NCI-H526 treated with DMSO at 0.1 percent for 48 hours (cell line): ENCODE measurements around the gene HAUS1.

Experiments
- DNase-seq: peaks from one replicate; lab custom pipeline; 2025; lab: John Stamatoyannopoulos, UW

HAUS1 gene, protein sequence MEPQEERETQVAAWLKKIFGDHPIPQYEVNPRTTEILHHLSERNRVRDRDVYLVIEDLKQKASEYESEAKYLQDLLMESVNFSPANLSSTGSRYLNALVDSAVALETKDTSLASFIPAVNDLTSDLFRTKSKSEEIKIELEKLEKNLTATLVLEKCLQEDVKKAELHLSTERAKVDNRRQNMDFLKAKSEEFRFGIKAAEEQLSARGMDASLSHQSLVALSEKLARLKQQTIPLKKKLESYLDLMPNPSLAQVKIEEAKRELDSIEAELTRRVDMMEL

DNA sequence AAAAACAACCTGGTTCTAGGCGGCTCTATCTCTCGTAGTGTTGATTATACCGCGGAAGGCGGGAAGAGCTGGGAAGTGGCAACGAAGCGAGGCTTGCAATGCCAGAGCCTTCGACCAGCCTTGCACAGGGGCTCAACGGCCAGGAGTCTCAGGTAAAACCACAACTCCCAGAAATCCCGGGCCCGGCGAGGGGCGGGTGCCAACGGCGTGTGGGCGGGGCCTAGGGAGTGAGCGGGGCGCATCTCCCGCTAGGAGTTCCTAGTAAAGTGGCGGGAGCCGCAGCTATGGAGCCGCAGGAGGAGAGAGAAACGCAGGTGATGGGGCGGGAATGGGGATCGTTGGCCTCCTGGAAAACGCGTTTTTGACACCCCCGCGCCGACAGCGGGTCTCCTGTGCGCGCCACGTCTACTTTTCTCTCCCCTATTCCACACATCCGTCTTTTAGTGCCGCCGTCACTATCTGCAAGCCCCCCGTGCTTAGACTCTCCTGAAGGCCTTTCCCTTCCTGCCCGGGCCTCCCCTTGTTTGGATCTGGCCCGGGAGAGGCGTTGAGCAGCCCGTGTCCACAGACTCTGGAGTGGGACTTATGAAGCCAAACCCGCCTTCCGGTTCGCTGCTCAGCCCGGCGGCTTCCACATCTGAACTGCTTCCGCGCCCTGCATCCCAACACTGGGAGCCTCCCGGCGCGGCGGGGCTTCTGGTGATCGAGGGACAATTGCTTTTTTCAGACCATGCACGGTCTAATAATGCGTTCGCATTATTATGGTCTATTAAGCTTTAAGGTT is at the start of gene HAUS1:
Gene HAUS1 (plus strand): TSS at position 258 of the 784 bp plus-strand sequence. CDS start 27 bp downstream, at position 285.
- peak; percentile 70 for DNase-seq

DNA sequence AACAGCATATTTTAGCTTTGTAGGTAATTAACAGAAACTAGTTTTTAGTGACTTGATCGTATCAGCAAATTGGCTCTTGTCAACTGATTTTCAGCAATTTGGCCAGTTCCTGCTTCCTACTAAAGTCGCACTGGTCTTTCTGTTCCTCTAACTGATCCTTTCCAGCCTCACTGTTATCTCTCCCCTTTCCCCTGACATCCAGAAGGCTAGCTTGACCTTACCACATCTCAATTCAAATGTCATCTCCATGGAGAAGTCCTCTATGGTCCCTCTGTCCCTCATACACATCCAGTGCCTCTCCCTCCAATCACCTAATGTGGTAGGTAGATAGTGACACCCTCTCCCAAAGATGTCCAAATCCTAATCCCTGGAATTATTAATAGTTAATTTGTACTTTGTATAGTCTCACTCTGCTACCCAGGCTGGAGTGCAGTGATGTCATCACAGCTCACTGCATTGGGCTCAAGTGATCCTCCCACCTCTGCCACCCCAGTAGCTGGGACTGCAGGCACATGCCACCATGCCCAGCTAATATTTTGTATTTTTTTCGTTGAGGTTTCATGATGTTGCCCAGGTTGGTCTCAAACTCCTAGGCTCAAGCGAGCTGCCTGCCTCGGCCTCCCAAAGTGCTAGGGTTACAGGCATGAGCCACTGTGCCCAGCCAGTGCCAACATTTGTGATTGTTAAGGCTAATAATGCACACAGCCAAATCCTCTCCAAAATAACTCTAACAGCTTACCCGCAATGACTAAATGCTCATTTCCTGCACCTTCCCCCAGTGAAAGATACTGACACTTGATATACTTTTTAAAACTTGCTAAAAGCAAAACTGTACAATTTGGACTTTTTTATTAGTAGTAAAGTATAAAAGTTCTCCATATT is 49.0 kb upstream of the HAUS1 start:
- DNase-seq, result no peak

DNA sequence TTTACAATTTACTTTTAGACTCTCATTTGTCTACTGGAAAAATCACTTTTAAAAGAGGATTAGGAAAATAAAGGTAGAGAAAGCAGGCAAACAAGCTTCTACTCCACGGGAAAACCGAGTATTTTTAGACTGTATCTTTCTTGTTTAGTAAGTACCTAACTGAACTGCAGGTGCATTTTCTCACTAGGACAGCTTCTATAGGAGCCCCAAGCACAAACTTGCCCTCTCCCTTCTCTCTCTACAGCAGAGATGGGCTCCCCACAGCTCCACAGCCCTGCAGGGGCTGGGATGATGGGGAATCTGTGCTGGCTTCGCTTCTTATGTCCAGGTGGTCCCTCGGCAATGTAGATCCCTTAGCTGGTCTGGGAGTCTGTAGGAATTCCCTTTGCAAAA is 48.4 kb upstream of the HAUS1 start:
- no peak for DNase-seq

DNA sequence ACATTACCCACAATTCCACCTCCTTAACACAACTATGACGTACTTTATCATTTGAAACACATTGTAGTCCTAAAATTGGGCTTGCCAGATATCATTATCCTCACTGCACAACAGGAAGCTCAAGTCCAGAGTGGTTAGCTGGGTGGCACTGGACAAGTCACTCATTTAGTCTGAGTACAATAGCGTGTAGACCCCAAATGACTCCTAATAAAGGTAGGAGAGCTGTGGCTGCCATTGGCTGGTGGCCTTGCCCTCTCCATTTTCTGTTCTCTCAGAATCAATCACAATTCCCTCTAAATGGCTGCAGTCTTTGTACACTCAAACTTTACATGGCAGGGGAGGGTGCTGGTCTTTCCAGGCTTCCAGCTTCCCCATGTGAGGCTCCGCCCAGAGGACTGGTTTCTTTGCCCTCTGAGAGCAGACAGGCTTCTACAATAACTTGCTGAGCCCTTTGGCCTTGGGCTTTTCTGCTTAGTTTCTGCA is 43.8 kb upstream of the HAUS1 start:
- no peak for DNase-seq

DNA sequence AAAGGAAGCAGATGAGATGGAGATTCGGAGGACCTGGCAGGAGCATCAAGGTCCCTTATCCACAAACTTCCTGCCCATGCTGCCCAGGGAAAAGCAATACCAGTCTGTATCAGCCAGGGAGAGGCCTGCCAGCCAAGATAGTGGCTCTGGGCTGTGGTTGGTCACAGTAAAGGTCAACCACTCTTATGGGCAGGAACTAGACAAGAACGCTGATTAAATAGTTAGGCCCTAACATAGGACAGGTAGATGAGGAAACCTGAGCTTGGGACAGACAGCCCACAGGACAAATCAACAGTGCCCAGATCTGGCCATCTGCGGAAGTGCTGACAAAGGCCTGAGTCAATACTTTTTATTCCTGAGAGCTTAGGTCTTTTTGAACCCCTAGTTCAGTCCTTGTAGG is 42.8 kb upstream of the HAUS1 start:
- no peak for DNase-seq

DNA sequence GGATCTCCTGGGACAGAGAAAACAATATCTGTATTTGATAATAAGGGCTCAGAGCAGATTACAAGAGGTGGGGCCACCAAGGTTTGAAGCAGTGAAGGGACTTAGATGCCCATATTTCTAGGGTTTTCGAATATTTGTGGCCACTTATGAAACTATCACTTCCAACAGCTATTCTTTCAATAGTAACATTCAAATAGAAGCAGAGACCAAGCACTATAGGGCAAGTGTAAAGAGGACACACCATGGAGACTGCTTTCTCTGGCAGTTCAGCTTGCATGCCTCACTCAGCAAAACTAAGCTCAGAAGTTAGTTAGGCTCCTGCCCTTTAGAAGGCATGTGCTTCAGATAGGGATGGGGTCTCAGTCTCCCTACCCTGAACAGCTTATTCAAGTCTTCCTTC is 42.4 kb upstream of the HAUS1 start:
- no peak for DNase-seq

DNA sequence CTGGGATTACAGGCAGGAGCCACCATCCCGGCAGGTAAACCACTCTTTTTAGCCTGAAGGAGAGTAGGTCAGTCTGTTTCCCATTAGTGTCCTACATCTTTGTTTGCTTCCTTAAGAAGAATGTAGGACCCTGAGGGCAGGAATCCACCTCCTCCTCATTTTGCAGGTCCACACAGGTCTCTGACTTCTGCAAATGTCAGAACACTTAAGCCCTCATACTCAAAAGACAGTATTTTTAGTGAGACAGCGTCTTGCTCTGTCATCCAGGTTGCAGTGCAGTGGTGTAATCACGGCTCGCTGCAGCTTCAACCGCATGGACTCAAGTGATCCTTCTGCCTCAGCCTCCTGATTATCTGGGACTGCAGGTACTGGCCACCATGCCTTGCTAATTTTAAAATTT is 41.4 kb upstream of the HAUS1 start:
- DNase-seq, result no peak

DNA sequence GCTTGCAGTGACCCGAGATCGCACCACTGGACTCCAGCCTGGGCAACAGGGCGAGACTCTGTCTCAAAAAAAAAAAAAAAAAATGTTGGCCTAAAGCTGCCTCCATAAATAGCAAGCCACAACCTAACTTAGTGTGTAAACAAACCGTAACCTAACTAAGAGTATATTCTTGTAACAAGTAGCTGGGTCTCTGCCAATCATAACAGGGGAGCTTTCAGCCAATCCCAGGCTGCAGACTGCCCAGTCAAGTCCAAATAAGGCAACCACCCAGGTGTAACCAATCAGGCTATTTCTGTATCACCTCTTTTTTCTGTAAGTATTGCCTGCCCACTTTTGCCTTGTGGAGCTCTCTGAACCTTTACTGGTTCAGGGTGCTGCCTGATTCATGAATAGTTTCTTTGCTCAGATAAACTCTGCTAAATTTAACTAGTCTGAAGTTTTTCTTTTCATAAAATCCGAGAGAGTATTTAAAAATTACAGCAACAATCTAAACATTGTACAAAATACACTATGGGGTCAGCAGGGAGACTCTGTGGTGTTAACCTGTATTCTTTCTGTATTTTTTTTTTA is 36.7 kb upstream of the HAUS1 start:
- no peak for DNase-seq

DNA sequence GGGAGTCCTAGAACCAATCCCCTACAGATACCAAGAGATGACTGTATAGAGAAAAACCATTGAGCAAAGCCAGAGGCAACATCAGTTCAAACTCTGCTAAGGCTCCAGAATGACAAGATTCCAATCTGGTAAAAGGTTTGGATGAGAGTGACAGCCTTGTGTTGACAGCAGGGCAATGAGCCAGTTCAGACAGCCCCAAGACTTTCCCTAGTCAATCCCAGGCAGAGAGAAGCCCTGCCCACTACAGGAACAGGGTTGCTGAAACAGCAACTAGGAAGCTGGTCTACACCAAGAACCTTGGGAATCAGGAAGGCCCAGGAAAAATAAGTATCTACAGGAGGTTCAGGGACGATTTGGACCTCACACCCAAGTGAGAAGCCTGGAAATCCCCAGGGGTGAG is 35.4 kb upstream of the HAUS1 start:
- no peak for DNase-seq

DNA sequence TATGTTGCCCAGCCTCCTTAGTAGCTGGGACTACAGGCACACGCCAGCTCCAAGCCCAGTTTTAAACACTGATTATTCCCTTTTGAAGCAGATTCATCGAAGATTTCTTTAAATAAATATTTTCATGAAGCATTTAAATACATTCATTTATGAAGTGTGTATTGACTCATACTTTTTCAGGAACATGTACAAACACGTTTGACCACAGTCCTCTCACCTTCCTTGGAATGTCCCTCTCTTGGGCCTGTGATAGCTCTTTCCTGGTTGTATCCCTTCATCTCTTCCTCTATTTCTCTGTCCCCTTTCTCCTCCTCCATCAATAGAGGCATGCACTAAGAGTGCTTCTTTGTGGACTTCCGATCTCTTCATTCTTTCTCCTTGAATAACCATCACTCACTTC is 34.7 kb upstream of the HAUS1 start:
- DNase-seq, result no peak

DNA sequence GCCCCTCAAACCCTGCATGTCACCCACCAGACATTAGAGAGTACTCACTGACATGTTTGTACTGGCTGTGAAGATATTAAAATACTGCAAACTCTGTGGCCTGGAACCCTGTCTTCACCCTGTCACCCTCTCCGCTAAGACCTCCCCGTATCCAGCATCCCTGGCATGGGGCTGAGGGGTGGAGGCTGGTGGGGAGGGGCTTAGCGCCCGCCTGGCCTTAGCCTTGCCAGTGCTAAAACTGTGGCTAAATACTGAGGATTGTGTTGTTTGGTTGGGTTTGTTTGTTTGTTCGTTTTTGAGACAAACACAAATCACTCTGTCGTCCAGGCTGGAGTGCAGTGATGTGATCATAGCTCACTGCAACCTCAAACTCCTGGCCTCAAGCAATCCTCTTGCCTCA is 34.0 kb upstream of the HAUS1 start:
- DNase-seq, result no peak

DNA sequence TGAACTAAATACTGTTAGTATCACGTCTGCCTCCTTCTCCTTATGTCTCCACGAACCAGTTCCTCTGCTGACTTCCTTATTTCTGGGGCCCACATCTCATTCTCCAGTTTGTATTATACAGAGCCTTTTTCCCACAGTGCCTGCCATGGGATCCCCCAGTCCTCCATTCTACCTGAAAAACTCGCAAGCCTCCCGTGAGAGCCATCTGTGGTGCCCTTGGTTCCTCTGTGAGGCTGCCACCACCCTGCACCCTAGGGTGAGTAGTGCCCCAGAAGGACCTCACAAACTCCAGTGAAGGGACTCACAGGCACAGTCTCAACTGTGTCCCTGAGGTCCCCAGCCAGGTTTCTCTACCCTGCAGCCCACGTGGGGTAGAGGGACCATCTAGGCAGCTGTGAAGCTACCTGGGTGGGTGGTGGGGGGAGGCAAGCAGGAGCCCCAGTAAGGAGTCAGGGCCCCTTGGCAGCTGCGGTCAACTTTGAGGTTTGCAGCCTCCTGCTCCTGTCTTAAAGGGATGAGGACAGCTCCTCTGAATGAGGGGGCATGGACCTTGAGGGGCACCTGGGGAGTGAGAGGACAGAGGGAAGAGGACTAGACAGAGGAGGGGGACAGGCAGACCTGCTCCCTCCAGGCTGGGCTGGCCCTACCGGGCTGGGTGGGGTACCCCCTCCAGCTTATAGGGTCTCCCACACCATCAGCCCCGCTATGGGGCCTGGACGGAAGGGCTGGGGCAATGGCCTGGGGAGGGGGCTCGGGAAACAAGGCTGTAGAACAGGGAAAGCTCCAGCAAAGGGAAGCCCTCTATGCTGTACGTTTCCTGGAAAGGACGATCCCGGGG is 33.2 kb upstream of the HAUS1 start:
- DNase-seq, result no peak

DNA sequence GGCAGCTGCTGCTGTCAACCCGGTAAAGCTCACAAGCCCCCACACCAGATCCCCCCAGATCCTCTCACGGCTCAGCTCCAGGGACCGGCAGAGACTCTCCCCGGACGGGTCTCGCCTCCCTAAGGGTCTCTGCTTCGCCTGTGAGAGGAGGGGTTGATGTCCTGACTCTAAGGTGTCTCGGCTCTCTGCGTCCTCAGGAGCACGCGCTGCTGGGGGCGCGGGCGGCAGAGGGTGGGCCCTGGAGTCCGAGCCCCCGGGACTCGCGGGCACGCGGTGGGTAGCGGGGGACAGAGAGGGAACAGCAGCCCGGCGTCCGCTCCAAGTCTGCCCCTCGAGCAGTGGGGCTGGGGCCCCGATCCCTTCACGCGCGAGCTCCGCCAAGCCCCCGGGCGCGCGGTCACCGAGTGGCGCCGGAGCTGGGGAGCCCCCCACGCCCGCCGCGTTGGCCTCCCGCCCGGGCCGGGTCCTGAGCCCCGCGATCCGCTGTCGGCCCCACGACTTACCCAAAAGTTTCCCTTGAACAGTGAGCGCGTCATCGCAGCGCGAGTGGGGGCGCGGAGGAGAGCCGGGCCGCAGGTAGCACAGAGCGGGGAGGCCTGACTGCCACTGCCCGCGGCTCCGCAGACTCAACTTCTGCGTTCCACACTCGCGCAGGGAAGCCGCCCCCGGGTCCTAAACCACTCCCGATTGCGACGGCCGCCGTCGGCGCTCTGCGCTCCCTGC is 32.4 kb upstream of the HAUS1 start, which contains the start of gene PSTPIP2:
Gene PSTPIP2 (minus strand): TSS at position 608 of the 723 bp plus-strand sequence. CDS start 72 bp downstream, at position 536.
- peak; percentile 10 for DNase-seq

DNA sequence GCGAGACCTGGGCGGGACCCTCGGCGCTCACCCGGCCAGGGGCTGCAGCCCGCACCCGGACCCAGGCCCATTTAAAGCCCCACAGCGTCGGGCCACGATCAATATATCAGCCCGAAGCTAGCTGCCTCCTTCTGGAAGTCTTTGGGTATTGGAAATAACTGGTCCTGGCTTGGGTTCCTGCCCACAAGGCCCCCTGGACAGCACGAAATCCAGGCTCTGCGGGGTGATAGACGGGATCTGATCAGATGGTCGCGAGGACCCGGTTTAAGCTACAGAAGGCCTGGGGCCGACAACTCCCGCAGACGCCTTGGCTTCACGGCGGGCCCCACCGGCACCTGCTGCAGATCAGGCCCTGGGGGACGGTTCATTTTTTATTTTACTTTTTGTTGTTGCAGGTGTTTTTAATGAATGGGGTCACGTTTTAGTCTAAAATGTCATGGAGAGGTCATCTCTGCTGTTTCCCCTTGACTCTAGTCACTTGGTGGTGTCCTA is 31.8 kb upstream of the HAUS1 start:
- no peak for DNase-seq

DNA sequence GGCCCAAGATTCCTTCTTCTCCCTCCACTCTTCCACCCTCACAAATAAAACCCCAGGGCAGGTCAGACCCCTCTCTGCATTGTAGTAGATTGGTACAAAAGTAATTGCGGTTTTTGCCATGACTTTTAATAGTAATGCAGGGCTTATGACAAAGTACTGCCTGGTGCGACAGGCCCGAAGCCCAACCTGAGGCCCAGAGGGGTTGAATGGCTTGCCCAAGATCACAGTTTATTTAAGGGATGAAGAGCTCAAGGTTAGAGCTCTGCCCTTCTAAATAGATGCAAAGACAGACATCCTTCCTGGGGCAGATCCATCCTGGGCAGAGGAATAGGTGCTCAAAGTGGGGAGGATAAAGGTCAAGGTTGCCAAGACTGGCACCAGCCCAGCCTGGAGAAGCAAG is 31.2 kb upstream of the HAUS1 start:
- DNase-seq, result no peak

DNA sequence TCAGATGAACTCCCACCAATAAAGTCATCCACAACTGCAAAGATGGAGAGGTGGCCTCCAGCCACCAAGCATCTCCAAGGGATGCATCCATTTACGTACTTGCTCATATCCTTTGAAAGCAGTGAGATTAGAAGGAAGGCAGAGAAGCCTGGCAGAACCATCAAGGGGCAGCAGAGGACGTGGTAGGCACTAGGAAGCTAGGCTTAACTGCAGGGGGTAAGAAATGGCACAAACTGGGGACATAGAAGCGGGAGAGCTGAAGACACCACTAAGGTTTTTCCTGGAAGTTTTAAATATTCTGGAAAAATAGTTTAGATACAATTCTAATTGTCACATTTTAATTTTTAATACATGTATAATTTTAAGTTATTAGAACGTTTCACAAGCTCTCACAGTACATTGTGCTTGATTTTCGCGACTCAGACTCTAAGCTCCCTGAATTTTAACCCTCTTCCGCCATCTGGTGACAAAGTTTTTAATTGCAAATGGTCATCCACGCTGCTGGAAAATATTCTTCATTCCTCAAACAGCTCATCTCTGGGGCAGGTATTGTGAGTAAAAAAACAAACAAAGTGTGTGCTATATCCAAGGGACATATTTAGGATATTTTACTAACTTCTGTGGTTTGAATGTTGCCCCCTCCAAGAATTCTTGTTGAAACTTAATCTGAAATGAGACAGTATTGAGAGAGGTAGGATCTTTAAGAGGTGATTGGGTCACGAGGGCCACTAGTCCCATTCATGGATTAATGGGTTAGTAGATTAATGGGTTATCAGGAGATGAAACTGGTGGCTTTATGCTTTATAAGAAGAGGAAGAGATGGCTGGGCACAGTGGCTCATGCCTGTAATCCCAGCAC is 30.5 kb upstream of the HAUS1 start:
- DNase-seq, result peak; percentile 11

DNA sequence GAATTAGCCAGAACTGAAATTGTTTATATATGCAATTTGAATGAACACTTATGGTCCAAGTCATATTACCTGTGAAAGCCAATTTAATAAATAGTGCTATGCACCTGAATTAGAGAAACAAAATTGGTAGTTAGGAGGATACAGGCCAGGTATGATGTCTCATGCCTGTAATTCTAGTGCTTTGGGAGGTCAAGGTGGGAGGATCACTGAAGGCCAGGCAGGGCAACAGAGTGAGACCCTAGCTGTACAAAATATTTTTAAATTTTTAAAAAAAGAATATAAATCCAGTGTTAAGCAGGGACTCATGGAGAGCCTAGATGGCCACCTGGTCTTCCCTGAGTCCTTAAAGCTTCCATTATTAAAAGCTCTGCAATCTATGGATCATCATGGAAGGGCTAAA is 24.8 kb upstream of the HAUS1 start:
- DNase-seq, result no peak

DNA sequence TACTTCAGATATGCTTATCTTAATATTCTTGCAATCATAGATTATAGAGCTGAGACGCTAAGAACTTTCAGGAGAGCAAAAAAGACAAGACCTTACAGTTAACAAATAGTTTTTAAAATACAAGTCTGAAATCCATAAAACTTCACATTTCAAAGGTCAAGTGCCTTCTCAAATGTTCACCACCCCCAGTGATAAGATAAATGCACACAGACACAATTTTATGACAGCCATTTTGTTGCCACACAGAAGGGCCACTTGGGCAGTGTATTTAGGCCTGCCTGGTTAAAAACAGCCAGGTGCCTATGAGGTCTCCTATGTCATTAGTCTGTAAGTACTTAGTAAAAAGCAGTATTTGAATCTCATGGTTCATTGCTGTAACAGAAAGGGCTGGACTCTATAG is 24.0 kb upstream of the HAUS1 start:
- DNase-seq, result no peak

DNA sequence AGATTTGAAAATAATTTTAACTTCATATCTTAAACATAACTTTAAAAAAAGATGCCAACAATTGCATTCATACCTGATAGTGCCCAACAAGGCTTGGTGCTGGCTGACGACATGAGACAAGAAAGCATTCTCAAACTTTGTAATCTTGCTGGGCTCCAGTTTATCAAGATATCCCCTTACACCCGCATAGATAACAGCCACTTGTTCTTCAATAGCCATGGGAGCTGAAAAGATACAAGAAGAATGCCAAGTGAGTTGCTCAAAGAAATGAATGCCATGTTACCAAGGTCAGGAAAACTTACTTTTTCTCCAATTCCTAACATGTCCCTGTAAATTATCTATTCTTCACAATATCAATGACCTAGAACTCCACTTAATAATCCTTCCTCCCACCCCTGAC is 19.8 kb upstream of the HAUS1 start:
- DNase-seq, result no peak
